SHP77 (cell line): ENCODE data around the gene FHOD3.

ENCODE experiments used
- DNase-seq, 2 experiments: peaks; one replicate each; lab custom pipeline; 2025; lab: John Stamatoyannopoulos, UW

FHOD3 gene

GRCh38 chr18:36629836-36630235 is 332.3 kb downstream of the FHOD3 start:
- no peak for DNase-seq

DNA sequence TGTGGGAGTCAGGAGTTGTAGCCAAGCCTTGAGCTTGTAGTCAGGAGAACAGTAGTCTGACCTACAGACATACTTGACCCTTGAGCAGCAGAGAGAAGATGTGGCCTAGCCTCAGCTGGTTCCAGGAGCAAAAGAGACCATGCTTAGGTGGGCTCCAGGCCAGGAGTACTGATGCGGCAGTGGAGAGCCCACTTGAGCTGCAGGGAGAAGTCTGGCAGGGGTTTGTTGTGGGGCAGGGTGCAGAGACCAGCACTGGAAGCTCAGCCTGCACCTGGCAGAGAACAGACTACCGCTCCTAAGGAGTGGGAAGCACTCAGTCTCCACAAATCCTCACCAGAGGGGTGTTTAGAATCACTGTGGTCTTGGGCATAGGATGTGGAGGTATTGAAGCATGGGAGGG is 333.4 kb downstream of the FHOD3 start:
- DNase-seq, result no peak

DNA sequence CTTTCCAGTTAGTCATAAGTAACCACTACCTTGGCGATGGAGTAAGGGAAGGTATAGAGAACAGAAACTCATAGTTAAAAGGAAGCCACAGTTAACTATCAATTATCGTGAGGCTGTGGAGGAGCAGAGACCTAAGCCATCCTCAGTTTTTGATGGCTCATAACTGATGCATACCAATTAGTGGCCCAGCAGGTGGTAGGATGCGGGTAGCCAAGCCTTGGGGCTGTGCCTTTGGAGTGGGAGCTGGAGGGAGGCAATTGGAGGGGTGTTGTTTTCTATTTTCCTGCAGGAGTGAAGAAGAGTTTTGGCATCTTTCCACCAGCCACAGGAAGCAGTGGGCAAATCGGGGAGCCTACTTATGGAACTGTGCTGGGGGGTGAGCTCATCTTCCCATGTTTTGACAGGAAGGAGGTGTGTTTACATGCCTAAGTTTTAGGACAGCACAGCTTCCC is 336.5 kb downstream of the FHOD3 start:
- no peak for DNase-seq

GRCh38 chr18:36634573-36635216 is 337.2 kb downstream of the FHOD3 start:
- DNase-seq, result no peak

DNA sequence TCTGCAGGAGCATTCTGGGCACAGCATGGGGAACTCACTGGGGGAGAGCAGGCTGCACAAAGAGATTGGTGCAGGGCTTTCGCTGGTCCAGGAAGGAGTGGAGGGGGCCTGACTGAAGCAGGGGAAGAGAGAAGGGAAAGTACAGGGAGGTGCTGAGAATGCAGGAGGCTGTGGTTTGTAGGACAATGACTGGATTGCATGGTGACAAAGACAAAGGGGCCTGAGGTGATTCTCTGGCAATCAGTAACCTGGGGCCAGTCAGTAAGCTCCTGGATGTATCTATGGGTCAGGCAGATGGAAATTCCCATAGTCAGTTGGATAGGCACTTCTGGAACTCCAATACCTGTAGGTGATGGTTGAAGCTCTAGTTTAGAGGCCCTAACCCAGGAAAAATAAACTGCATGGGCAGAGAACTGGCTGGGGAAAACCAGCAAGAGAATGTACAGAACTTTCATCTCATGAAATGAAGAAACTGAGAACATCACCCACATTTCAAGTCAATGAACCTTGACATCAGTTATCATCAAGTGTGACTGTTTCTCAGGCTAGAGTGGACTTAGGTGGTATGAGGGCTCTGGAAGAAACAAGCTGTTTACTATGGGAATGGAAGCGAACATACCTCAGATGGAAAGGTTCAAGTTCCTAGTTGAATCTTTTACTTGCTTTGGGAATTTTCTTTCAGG is 338.0 kb downstream of the FHOD3 start:
- no peak for DNase-seq

DNA sequence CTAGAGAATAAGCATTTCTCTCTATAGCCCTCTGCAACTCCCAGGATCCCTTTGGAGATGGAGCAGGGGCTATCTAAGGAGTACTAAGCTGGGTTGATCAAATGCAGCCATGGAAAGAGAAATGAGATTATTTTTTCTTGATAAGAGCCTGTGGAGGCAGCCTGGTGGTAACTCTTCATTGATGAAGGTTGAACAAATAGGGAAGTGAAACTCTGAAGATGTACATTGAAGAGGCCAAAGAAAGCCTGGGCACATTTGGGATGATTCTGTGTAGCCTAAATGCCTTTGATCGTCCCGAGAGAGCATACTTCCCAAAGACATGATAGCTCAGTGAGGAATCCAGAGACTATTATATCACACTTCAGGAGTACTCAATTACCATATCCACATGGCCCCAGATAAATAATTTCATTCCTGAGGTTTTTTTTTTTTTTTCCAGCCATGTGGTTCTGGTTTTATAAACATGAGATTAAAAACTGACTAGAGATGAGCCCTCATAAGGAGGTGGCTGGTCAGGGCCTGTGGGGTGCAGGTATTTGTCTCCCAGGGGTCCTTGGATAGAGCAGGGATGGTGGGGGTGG is 338.8 kb downstream of the FHOD3 start:
- no peak for DNase-seq

DNA sequence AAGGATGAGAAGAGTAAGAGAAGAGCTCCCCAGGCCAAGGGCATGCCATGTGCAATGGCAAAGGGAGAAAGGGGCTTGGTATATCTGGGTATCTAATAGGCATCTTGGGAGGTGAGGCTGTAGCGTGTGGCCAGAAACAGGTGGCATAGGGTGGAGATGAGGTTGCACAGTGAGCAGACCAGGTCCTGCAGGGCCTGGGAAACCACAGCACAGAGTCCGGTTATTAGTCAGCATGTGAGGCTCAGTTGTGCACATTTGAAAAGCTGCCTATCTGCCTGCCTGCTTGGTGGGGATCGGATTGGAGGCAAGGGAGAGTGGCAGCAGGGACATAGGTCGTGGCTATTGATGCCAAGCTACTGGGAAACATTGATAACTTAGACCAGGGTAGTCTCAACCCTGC is 340.7 kb downstream of the FHOD3 start:
- no peak for DNase-seq

DNA sequence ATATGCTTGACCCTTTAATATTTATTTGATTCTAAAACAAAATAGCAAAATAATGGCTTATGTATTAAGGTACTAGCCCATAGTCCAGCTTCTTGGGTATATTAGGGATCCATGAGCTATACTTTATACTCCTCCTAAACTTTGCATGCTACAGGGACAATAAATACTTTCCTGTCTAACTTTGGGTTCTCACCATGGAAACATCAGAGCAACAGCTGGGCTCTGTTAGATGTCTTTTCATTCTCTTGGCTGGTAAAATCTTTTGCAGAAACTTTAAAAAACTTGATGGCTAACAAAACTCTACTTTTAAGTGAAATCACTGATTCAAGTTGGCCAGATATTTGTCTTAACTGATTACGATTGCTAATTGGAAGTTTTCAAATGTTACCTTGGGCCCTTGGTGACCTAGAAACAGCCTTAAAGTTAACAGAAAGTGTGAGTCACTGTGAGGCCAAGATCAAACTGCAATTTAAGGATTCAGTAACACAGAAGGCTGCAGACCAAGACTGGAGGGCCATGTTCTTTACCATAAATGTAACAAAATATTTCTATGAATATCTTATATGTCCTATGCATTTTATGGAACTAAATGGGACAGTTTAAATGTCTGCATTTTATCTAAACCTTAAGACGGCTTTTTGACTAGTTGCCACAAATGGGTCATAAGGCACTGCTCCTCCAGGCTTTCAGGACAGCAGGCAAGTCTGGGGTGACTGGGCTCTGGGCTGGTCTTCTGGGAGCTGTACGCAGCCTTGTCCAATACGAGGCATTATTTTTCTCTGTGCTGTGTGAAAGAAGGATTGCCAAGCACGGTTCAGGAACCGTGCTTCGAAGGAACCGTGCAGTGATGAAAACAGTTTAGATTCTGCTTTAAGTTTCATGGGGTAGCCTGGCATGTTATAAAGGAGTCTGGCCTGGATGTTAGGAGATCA is 342.8 kb downstream of the FHOD3 start:
- DNase-seq, result no peak

- no peak for DNase-seq
Observed at GRCh38 chr18:36643061-36643460, 345.5 kb downstream of the FHOD3 start.

GRCh38 chr18:36648803-36649202 is 351.3 kb downstream of the FHOD3 start:
- no peak for DNase-seq

DNA sequence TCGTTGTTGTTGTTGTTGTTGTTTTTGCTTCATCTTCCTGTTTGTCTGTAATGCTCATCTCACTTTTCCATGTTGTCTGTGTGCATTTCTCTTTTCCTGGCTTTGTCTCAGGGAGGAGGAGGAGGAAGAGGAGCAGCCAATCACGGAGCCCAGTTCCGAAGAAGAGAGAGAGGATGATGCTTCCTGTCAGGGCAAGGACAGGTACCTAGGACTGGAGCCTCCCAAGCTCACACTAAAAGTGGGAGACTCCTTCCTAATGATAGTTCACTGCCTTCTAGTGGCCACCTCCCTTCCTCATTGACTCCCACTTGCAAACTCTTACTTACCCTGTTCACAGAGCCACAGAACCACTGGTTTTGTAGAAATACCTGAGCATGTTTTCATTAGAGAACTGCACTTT is 351.7 kb downstream of the FHOD3 start:
- no peak for DNase-seq

DNA sequence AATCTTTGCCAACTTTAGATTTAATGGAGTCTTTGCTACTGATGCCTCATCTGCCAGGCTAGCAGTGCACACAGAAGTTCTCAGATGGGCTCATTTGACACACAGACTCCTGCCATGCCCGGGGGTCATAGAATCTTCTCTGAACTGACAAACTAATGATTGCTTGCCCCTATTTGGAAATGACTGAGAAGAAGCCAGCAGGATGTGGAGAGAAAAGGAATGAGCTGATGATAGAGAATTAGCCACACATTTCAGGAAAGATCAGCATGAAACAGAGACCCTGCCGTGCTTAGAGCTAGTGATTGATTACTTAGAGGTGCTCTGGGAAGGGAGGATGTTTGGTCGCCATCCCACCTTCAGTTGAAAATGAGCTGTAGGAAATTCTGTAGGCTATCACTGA is 352.8 kb downstream of the FHOD3 start:
- no peak for DNase-seq

GRCh38 chr18:36650906-36651305 is 353.4 kb downstream of the FHOD3 start:
- no peak for DNase-seq

DNA sequence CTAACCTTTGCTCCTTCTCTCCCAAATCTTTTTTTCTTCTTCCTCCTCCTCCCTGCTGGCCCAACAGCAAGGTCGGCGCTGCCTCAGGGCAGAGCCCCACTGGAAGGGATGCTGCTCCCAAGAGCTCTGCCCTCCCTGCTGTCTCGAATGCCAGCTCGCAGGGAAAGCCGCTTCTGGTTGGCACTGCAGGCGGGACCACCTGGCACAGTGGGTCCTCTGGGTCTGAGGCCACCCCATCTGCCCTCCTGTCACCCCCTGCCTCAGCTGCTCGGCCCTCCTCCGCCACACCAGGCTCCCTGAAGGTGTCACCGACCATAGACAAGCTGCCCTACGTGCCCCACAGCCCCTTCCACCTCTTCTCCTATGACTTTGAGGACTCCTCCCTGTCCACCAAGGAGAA is 355.0 kb downstream of the FHOD3 start:
- DNase-seq, result no peak

DNA sequence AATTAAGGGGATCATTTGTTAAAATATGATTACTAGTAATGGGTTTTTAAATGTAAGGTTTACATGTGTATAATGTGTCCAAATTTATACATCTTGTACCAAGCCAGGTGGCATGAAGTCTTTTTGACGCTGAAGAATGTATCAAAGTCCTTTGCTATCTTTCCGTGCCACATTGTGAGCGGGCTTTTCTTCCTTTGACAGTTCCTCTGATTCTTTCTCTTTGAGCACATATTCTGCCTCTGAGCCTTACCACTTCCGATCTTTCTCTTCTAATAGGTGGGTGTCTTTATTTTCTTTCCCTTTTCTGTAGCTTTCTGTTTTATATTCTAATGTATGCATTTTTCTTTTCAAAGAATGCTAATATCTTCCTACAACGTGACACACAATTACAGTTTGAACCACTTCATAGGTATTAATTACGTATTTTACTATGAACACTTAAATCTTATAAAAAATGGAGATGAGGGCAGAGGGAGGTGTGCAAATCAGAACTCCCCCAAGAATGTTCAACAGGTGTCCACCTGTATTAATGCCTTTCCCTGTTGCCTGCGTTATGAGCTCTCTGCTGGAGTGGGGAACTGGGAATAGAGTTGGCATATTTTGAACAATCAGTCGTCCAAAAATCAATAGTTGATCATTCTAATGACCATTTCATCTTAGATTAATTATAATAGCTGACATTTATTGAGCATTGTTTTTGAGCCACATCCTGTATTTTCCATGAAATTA is 355.8 kb downstream of the FHOD3 start:
- DNase-seq, result no peak

DNA sequence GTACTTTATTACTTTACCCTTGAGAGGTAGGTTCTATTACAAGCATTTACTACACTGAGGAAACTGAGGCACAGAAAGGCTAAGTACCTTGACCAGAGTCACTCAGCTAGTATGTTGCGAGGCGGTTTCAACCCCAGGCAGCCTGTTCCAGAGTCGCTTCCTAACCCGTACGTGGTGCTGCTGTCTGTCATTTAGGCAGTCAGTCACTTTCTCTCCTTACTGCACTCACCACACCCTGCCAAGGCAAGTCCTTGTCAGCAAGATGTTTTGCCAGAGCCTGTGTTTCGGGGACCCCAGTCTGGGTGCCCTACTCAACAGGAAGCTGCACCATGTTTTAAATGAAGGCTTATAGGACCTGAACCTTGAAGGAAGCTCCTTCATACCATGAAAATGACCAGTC is 356.4 kb downstream of the FHOD3 start:
- no peak for DNase-seq

DNA sequence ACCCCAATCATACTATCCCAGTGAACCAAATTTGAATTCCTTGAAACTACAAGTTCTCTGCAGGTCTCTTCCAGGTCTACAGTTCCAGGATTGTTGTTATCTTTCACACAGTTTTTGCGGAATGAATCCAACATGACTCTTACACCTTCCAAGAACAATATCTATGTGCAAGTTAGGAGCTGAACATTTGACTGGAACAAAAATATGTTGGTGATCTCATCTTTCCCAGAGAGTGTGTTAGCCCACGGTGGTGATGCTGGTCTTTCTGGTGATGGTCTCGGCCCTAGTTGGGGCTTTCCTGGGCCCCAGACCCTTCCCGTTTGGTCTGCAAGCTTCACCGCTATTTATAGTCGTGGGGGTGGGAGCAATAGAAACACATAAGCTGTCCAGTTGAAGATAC is 357.6 kb downstream of the FHOD3 start:
- no peak for DNase-seq

DNA sequence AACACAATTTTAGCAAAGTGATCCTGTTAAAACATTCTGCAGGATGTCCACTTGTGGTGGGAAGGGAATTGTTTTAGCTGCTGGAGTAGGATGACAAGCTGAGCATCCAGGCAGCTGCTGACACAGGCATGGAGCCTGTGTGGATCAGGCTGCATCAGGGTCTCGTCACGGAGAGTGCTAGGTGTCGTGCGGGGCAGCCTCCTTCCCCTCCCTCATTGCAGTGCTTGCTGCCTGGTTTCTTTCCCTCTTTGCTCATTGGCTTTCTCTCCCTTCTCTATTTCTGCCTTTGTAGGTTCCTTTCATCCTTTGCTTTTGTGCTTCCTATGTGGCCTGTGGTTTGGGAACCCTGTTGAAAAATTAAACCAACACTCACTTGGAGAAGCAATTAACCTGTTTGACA is 358.4 kb downstream of the FHOD3 start:
- no peak for DNase-seq

GRCh38 chr18:36658611-36659010 is 361.1 kb downstream of the FHOD3 start:
- no peak for DNase-seq

GRCh38 chr18:36660311-36660710 is 362.8 kb downstream of the FHOD3 start:
- no peak for DNase-seq

- no peak for DNase-seq
Observed at GRCh38 chr18:36661999-36662398, 364.5 kb downstream of the FHOD3 start.

- no peak for DNase-seq
Observed at GRCh38 chr18:36663312-36663711, 365.8 kb downstream of the FHOD3 start.
